GM19099 (cell line): ENCODE measurements around the gene TPCN2.

Experiments used
- POLR2A ChIP-seq: IDR thresholded peaks from 3 replicates; pipeline ENCODE4 v1.6.1; 2011; ENCODE audit warnings: low read depth; ENCODE audit not compliant: insufficient read length; ENCODE audit errors: extremely low read depth

The TPCN2 gene

GRCh38 chr11:69074375-69075140 is 25.8 kb downstream of the TPCN2 start:
- TF ChIP-seq POLR2A: no peak

DNA sequence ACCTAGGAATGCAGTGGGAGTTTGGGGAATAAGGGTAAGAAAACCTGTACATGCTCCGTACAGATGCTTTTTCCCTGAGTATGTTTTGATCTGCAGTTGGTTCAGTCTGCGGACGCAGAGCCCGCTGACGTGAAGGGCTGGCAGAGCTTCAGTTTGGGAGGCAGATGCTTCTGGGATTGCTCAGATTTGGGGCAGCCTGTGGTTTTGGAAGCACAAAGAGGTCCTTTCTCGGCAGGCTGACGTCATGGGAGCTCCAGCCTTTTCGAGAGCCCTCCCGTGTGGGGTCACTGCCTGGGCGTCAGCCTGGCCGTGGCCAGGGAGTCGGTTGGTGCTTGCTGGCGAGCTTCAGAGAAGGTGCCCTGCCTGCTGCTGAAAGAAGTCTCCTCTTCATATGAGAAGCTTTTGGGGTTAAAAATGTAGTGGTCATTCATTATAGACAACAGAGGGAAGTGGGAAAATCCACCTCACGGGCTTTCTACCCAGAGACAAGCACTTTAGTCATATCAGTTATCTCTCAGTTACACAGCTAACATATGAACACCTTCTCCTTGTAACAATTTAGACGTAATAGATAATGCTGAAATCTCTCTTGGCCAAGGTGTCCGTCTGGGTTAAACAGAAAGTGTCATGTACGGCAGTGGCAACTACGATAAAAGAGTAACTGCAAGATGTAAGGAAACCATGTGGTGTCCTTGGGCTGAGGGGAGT is 26.8 kb downstream of the TPCN2 start:
- no peak for TF ChIP-seq POLR2A

DNA sequence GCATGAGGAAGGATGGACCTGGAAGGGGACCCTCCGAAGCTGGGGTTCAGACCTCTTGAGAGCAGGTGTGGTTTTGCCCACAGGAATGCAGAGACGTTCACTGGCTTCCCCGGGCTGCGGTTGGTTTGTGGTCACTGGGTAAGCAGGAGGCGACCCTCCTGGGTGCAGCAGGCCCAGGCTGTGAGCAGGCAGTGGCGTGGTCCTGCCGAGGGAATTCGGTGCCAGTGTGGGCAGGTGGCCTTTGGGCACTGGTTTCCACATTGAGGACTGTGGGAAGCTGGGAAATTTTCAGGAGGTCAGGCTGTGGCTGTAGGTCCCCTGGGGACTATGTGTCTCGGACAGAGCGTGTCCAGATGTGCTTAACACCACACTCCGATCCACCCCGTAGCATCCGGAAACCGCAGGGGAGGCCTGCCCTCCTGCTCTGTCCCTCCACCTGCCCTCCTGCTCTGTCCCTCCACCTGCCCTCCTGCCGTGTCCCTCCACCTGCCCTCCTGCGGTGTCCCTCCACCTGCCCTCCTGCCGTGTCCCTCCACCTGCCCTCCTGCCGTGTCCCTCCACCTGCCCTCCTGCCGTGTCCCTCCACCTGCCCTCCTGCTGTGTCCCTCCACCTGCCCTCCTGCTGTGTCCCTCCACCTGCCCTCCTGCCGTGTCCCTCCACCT is 27.5 kb downstream of the TPCN2 start:
- no peak for TF ChIP-seq POLR2A

GRCh38 chr11:69078508-69078907 is 29.8 kb downstream of the TPCN2 start:
- TF ChIP-seq POLR2A: no peak

GRCh38 chr11:69078930-69079605 is 30.3 kb downstream of the TPCN2 start:
- no peak for TF ChIP-seq POLR2A

- TF ChIP-seq POLR2A: no peak
Measured at GRCh38 chr11:69079661-69080256, 31.0 kb downstream of the TPCN2 start.

DNA sequence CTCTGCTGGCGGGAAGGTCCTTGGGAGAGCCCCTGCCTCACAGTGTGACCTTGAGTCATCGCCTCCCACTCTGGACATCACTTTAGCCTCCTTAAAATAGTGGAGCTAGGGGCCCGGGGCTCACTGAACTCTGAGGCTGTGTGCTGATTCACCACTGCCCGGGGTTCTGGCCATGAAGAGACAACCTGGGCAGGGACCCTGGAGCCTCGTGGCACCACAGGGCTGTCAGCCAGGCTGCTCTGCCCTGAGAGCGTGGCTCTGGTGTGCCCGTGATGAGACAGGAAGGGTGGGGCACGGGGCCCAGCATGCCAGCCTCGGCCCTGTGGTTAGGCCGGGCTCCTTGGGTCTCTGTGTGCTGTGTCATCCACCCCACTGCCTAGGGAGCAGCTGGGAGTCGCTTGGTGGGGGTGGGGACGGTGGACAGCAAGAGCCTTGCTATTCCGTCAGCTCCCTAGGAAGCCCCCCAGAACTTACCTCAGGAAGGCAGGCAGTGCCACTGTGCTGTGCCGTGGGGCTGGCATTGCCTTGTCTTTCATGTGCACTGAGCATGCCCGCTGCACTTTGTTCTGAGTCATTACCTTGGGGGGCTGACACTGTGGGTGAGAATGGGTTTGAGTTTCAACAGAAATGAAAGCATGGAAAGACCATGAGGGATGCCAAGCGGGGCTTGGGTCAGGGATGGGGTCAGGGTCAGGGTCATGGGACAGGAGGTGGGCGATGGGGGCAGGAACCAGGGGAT is 31.7 kb downstream of the TPCN2 start:
- TF ChIP-seq POLR2A: no peak

GRCh38 chr11:69081180-69081579 is 32.4 kb downstream of the TPCN2 start:
- TF ChIP-seq POLR2A: no peak

DNA sequence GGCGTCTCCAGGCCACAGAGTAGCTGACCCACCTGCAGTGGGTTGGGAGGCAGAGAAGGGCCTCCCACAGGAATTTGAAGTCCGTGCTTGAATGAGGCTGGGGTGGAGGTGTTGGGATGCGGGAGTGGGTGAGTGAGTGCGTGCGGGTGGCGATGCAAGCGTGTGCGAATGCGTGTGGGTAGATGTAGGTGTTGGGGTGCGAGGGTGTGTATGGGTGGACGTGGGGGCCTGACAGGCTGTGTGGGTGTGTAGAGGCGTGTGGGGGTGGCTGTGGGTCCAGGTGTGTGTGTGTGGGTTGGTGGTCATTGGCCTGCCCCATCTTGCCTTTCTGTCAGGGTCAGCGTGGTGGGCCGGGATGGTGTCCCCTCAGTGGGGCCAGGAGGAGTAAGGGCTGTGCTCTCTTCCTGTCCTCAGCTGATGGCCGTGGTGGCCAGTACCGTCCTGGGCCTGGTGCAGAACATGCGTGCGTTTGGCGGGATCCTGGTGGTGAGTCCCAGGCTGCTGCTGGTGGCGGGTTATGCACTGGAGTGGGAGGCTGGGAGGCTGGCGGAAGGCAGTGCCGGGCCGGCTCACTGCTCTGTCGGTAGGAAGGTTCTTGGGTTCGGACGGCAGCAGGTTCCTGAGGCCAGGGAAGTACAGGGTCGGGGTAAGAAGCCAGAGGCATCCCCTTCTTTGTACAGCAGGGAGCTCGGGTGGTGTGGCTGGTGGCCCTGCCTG is 35.0 kb downstream of the TPCN2 start:
- TF ChIP-seq POLR2A: no peak

DNA sequence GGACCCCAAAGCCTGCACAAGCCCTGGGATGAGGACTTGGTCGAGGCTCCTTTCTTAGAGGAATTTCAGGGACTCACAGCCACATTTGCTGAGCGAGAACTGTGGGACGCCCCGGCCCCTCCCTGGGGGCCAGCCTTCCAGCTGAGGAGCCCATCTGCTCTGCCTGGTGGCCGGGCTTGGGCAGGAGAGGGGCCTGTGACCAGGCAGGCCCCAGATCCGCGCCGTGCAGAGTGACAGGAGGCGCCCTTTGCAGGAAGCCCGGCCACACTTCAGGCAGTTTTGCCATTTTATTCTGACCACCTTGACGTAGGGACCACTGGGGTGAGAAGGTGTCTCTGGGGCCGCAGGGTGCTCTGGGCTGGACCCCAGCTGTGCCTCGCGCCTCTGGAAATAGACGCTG is 35.6 kb downstream of the TPCN2 start:
- TF ChIP-seq POLR2A: no peak

DNA sequence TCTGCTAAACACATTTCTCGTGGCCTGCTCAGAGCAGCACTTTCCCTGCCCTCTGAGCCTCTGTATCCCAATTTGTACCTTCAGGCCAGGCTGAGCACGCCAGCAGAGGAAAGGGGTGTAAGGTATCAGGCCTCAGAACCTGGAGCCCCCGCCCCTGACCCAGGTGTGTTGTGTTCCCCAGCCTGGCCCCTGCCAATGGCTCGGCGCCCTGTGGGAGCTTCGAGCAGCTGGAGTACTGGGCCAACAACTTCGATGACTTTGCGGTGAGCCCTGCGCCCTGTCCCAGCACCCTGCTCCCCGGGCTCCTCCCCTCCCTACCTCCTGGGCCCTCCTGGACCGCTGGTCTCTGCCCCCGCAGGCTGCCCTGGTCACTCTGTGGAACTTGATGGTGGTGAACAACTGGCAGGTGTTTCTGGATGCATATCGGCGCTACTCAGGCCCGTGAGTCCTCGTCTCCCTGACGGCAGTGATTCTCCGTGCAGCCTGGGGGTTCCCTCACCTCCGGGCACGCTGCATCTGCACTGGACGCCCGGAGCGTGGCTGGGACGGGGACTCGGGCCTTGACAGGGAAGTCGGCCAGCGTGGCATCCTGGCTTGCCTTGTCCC is 36.9 kb downstream of the TPCN2 start:
- no peak for TF ChIP-seq POLR2A

DNA sequence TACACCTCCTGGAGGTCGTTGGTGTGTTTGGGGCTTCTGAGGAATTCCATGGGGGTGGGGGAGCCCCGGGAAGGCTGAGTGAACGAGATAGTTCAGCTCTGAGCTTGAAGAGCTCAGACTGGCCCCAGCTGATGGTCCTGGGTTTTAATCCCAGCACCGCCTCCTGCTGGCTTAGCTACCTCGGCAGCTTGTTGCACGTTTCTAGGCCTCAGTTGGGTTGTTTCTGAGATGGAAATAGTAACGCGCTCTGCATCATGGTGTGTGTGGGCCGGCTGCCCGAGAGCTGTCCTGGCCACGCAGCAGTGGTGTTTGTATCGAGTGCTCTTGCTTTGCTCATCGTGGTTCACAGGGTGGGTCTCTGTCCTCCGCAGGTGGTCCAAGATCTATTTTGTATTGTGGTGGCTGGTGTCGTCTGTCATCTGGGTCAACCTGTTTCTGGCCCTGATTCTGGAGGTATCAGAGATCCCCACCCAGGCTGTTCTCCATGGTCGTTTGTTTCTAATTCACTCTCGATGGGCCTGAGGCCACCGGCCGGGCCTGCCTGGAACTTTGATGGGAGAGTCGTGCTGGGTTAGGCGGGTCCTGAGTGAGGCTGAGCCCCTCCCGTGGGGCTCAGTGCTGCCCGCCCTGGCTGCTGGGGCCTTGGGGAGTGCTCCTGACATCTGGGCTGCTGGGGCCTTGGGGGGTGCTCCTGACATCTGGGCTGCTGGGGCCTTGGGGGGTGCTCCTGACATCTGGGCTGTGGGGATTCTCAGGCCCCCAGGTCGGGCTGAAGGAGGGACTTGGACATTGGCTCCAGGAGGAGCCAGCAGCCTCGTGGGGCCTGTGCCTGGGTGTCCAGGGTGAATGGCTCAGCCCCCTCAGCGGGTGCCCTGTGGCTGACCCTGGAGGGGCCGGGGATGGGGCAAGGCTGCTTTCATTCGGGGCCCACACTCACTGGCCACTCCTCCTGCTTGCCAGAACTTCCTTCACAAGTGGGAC is 37.7 kb downstream of the TPCN2 start:
- TF ChIP-seq POLR2A: no peak
